K562 (cell line): Measurements from ENCODE around the gene GALNT15. TPM values are rescaled to one million over a fixed set of nuclear protein-coding genes. Genes with fewer than 3 reads are reported as not detected.

ENCODE experiments used
- ATAC-seq: fragments of 200-7000 bp; cut with Tn5 transposase; 3 replicates; pipeline ENCODE4 v1.9.1; 2020; ENCODE audit warnings: moderate library complexity
- BruUV-seq: library from RNA; stranded (reverse); fragments of 400-500 nt; replicated peaks from 2 replicates; lab custom pipeline; 2021; lab: Mats Ljungman, UMichigan
- CTCF ChIA-PET: fragments of 300-600 bp; formaldehyde crosslinking; extraction: SDS; loops from one replicate; lab custom pipeline; 2021; ENCODE audit warnings: low intra/inter-chr PET ratio; lab: Yijun Ruan, JAX
- POLR2A ChIA-PET: fragments of 300-600, 350-650 bp; sonication (Branson Sonifier 250); formaldehyde crosslinking; extraction: SDS; loops from one replicate; lab custom pipeline; 2021; ENCODE audit warnings: antibody characterized with exemption, inconsistent platforms; lab: Yijun Ruan, JAX
- DNase-seq, 4 experiments: peaks; one replicate each; pipeline versions ENCODE4 v3.0.0 to v3.0.0-alpha.2; 2011 to 2018; ENCODE audit warnings: low spot score in 3 of 4, mixed read lengths in 3 of 4; ENCODE audit errors: extremely low read depth in 1 of 4
- FAIRE-seq: peaks from 2 replicates; lab custom pipeline; 2011; peaks lifted over from hg19 to GRCh38; lab: Jason Lieb, UNC
- H2AFZ ChIP-seq: 2 replicates; pipeline ENCODE4 v1.6.0; 2011; ENCODE audit warnings: low read depth, low read length, control low read depth, inconsistent platforms
- H3K27ac ChIP-seq: fragments of 200-600 bp; 3 replicates; pipeline ENCODE4 v1.8.0; 2011; ENCODE audit warnings: low read depth, mild to moderate bottlenecking, control low read depth, inconsistent platforms, low read length, moderate library complexity, mixed read lengths; ENCODE audit errors: extremely low read depth
- H3K27me3 ChIP-seq, 2 experiments: fragments of 300-600 bp in 1 of 2; 2 replicates in 1 of 2; 3 replicates in 1 of 2; pipeline versions ENCODE4 v1.6.0 to v1.8.0; 2011; ENCODE audit warnings: inconsistent platforms in 2 of 2, low read length in 2 of 2, mild to moderate bottlenecking in 1 of 2, mixed read lengths in 1 of 2, moderate library complexity in 1 of 2; ENCODE audit not compliant: control insufficient read depth in 2 of 2, insufficient read depth in 2 of 2
- H3K36me3 ChIP-seq: fragments of 300-600 bp; 3 replicates; pipeline ENCODE4 v1.8.0; 2011; ENCODE audit warnings: mild to moderate bottlenecking, low read length, inconsistent platforms; ENCODE audit not compliant: control insufficient read depth, insufficient read depth
- H3K4me1 ChIP-seq, 2 experiments: fragments of 200-600 bp in 1 of 2; replicated peaks in 1 of 2; 2 replicates in 1 of 2; 3 replicates in 1 of 2; pipeline versions ENCODE4 v1.5.1 to v1.8.0; 2011; ENCODE audit warnings: inconsistent platforms in 2 of 2, low read length in 2 of 2, mild to moderate bottlenecking in 1 of 2, mixed read lengths in 1 of 2, moderate library complexity in 1 of 2; ENCODE audit not compliant: control insufficient read depth in 2 of 2, insufficient read depth in 2 of 2
- H3K4me2 ChIP-seq: 2 replicates; pipeline ENCODE4 v1.6.1; 2011; ENCODE audit warnings: low read length, control low read depth, inconsistent platforms, mixed read lengths; ENCODE audit not compliant: insufficient read depth
- H3K4me3 ChIP-seq: fragments of 200-600 bp; sonication (generic), shearing (Covaris generic); 2 replicates; pipeline ENCODE4 v1.5.1; 2016; ENCODE audit warnings: control low read depth, inconsistent platforms
- H3K79me2 ChIP-seq: fragments of 200-600 bp; 3 replicates; pipeline ENCODE4 v1.8.0; 2011; ENCODE audit warnings: low read length, inconsistent platforms; ENCODE audit not compliant: control insufficient read depth, insufficient read depth
- H3K9ac ChIP-seq, 2 experiments: 2 replicates each; pipeline versions ENCODE4 v1.6.0 to v1.6.1; 2011; ENCODE audit warnings: low read depth in 2 of 2, low read length in 2 of 2, control low read depth in 1 of 2, inconsistent platforms in 1 of 2, mild to moderate bottlenecking in 1 of 2, mixed read lengths in 1 of 2; ENCODE audit not compliant: insufficient read depth in 1 of 2
- H3K9me1 ChIP-seq: one replicate; pipeline ENCODE4 v1.6.0; 2011; ENCODE audit warnings: inconsistent platforms, mild to moderate bottlenecking, low read length, moderate library complexity; ENCODE audit not compliant: control insufficient read depth, insufficient read depth
- H3K9me3 ChIP-seq: replicated peaks from 2 replicates; pipeline ENCODE4 v1.5.1; 2011; ENCODE audit warnings: low read depth, low read length, inconsistent platforms; ENCODE audit not compliant: control insufficient read depth, insufficient read depth
- H4K20me1 ChIP-seq: replicated peaks from 2 replicates; pipeline ENCODE4 v1.6.1; 2011; ENCODE audit warnings: low read length, inconsistent platforms, mixed read lengths; ENCODE audit not compliant: control insufficient read depth, insufficient read depth
- CHD1 ChIP-seq: fragments of 200-600 bp; sonication (generic); IDR thresholded peaks from one replicate; pipeline ENCODE4 v1.6.1; 2012; ENCODE audit warnings: mild to moderate bottlenecking, moderate library complexity, low read length, inconsistent platforms
- GABPB2 ChIP-seq: fragments of 250-450 bp; sonication (Bioruptor Pico); conservative IDR thresholded peaks from 2 replicates; pipeline ENCODE4 v1.5.1; 2021; ENCODE audit warnings: mild to moderate bottlenecking
- ILF3 ChIP-seq: fragments of 450-650 bp; IDR thresholded peaks from 2 replicates; pipeline ENCODE4 v1.6.1; 2018; ENCODE audit warnings: antibody characterized with exemption, mild to moderate bottlenecking, moderate library complexity, borderline replicate concordance
- JUND ChIP-seq, 2 experiments: IDR thresholded peaks; 2 replicates in 1 of 2; 3 replicates in 1 of 2; pipeline ENCODE4 v1.6.1; 2011; ENCODE audit warnings: borderline replicate concordance in 2 of 2, low read depth in 2 of 2, low read length in 2 of 2, improper control_type of control experiment in 1 of 2, missing biosample characterization in 1 of 2, missing genetic modification characterization in 1 of 2, missing genetic modification reagents in 1 of 2
- MAFK ChIP-seq: IDR thresholded peaks from 2 replicates; pipeline ENCODE4 v1.6.1; 2011; ENCODE audit warnings: low read length, improper control_type of control experiment
- MCM7 ChIP-seq, 2 experiments: fragments of 450-650 bp; IDR thresholded peaks; 2 replicates each; pipeline ENCODE4 v1.6.1; 2016 to 2018
- WGBS: fragments of 100-300 bp; shearing (Covaris generic); methylation state at CpG from one replicate; pipeline ENCODE4 v1.1.6; 2016; ENCODE audit warnings: low coverage, mixed read lengths; ENCODE audit not compliant: insufficient coverage; ENCODE audit errors: missing lambda C conversion rate; 5-methylcytosine and 5-hydroxymethylcytosine counted together
- in situ Hi-C: fragments of 300-500 bp; cut with MboI; formaldehyde crosslinking; loops from 4 replicates; pipeline ENCODE4 v1.15.0; 2018; ENCODE audit warnings: inconsistent platforms, mixed read lengths
- intact Hi-C: fragments of 100-400 bp; cut with micrococcal nuclease; formaldehyde crosslinking; loops from 2 replicates; pipeline ENCODE4 v1.14.2; 2022
- polyA plus RNA-seq, 8 experiments: library from polyadenylated mRNA; depleted of rRNA in 4 of 8; stranded (reverse) in 5 of 8; unstranded in 3 of 8; fragments of >200 nt; fragmentation: Nextera tagmentation in 2 of 8; fragmentation: Illumina TruSeq in 1 of 8; extraction: Ambion mirVana in 2 of 8; extraction: Trizol in 1 of 8; gene quantifications; 2 replicates each; pipeline versions ENCODE4 v1.2.1 to v1.2.3, GENCODE V29; 2011 to 2014; ENCODE audit warnings: inconsistent platforms in 1 of 8, missing spikeins in 1 of 8
- total RNA-seq, 7 experiments: library from RNA; depleted of rRNA in 6 of 7; stranded (reverse); fragments of >200 nt in 6 of 7; fragmentation: Illumina TruSeq in 2 of 7; extraction: Trizol in 2 of 7; gene quantifications; 2 replicates each; pipeline versions ENCODE4 v1.2.1 to v1.2.3, GENCODE V29; 2011 to 2021; ENCODE audit warnings: low replicate concordance in 1 of 7

The GALNT15 gene
- total and polyA plus RNA-seq, 9 of the 15 experiments (the other 6 are each of a cell fraction or from before 2014, with no cell fraction given) = not detected

- TF ChIP-seq GABPB2 (CRISPR knock-in tag) = no peak
- TF ChIP-seq CHD1 = no peak
- no peak for TF ChIP-seq MAFK
- no peak for TF ChIP-seq MCM7 (IDR thresholded peaks at IDR 0.05)
- TF ChIP-seq JUND (IDR thresholded peaks at IDR 0.05; ENCODE audit: borderline replicate concordance, low read depth, low read length) = no peak
- TF ChIP-seq JUND (tag; IDR thresholded peaks at IDR 0.05; ENCODE audit: borderline replicate concordance, low read depth, low read length) = no peak
- no peak for TF ChIP-seq ILF3
- POLR2A ChIA-PET = no interaction called here
Measured at GRCh38 chr3:16143861-16144447, 30.5 kb upstream of the GALNT15 start.

More at GRCh38 chr3:16143861-16144447, 30.5 kb upstream of the GALNT15 start:
- ATAC-seq (no peak), FAIRE-seq (no peak), DNase-seq (no peak)
- BruUV-seq = no TSS peak
- no peaks in the 10 kb centered on the region for H3K36me3 ChIP-seq
- no peaks in the 10 kb centered on the region for H3K79me2 ChIP-seq
- H3K9me1 ChIP-seq = no peaks in the 10 kb centered on the region
- H3K4me3 ChIP-seq = no peak overlapping the region
- no peak overlapping the region for H3K27ac ChIP-seq
- no peaks in the 10 kb centered on the region for H4K20me1 ChIP-seq
- no peaks in the 10 kb centered on the region; the same call in 1 of the 2 replicates for H3K9me3 ChIP-seq
- H3K9ac ChIP-seq = no peak overlapping the region
- 0% methylated on average over 2 of the region's 2 CpGs for WGBS
- intact Hi-C loops = no loop called here
- peaks cover 6 to 23% of the 10 kb centered on the region in 2 experiments; a peak in 3 of 5 replicates for H3K27me3 ChIP-seq
- in situ Hi-C loops = no loop called here
- no peaks in the 10 kb centered on the region for H3K4me1 ChIP-seq
- H2AFZ ChIP-seq = no peak overlapping the region
- CTCF ChIA-PET = no interaction called here
- H3K4me2 ChIP-seq = no peak overlapping the region
